Ishikawa (cell line): ENCODE results near the gene TNFRSF25.

ENCODE experiments used
- EP300 ChIP-seq: IDR thresholded peaks from 2 replicates; pipeline ENCODE4 v1.6.1; 2012; ENCODE audit warnings: borderline replicate concordance
- TAF1 ChIP-seq: IDR thresholded peaks from 2 replicates; pipeline ENCODE4 v1.6.1; 2012; ENCODE audit warnings: low read depth, mild to moderate bottlenecking
- TCF12 ChIP-seq: IDR thresholded peaks from 2 replicates; pipeline ENCODE4 v1.6.1; 2012; ENCODE audit warnings: low read depth

DNA sequence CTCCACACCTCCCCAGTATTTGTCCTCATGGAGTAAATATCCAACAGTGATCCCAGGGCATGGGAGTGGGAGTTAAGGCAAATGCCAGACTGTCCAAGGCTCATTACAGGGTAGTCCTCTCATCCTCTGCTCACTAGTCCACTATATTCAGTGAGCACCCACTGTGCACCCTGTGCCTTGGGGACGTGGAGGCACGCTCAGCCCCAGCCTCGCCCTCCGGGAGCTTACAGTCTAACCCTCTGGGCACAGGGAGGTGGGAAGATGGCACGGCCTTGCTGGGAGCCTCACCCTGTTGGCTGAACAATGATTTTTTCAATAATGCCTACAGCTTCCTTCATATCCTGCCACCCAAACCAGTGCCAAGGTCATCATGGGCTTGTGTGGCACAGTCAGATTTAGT lies 49.1 kb downstream of the TNFRSF25 start:
- TF ChIP-seq TCF12 (no peak), EP300 (no peak), TAF1 (no peak)
